ENCODE data around the gene STX18.

Gene STX18

GRCh38 chr4:4407299-4408131 lies 134.3 kb downstream of the STX18 start:
- no peak for DNase-seq (ENCODE audit: extremely low read depth in 1 of 2, low read depth in 1 of 2)

- DNase-seq (ENCODE audit: extremely low read depth in 1 of 2, low read depth in 1 of 2) = no peak
These were observed 135.2 kb downstream of the STX18 start for GRCh38 chr4:4406455-4407298.

- no peak for DNase-seq (ENCODE audit: extremely low read depth in 1 of 2, low read depth in 1 of 2)
These were observed 136.4 kb downstream of the STX18 start for GRCh38 chr4:4405358-4405962.

GRCh38 chr4:4402966-4403365 lies 138.9 kb downstream of the STX18 start:
- DNase-seq (ENCODE audit: extremely low read depth in 1 of 2, low read depth in 1 of 2) = no peak

- no peak for DNase-seq (ENCODE audit: extremely low read depth in 1 of 2, low read depth in 1 of 2)
These were observed 140.8 kb downstream of the STX18 start for GRCh38 chr4:4401036-4401435.

- no peak for DNase-seq (ENCODE audit: extremely low read depth in 1 of 2, low read depth in 1 of 2)
These were observed 143.4 kb downstream of the STX18 start for GRCh38 chr4:4398430-4398829.

GRCh38 chr4:4397441-4397819 lies 144.4 kb downstream of the STX18 start:
- DNase-seq (ENCODE audit: extremely low read depth in 1 of 2, low read depth in 1 of 2) = no peak

- DNase-seq (ENCODE audit: extremely low read depth in 1 of 2, low read depth in 1 of 2) = no peak
These were observed 145.0 kb downstream of the STX18 start for GRCh38 chr4:4396628-4397440.

GRCh38 chr4:4395849-4396627 lies 145.8 kb downstream of the STX18 start:
- no peak for DNase-seq (ENCODE audit: extremely low read depth in 1 of 2, low read depth in 1 of 2)

GRCh38 chr4:4395371-4395770 lies 146.5 kb downstream of the STX18 start:
- no peak for DNase-seq (ENCODE audit: extremely low read depth in 1 of 2, low read depth in 1 of 2)

GRCh38 chr4:4394644-4395043 lies 147.2 kb downstream of the STX18 start:
- no peak for DNase-seq (ENCODE audit: extremely low read depth in 1 of 2, low read depth in 1 of 2)

- DNase-seq (ENCODE audit: extremely low read depth in 1 of 2, low read depth in 1 of 2) = no peak
These were observed 149.2 kb downstream of the STX18 start for GRCh38 chr4:4392501-4393183.

GRCh38 chr4:4391866-4392265 lies 150.0 kb downstream of the STX18 start:
- DNase-seq (ENCODE audit: extremely low read depth in 1 of 2, low read depth in 1 of 2) = no peak

- no peak for DNase-seq (ENCODE audit: extremely low read depth in 1 of 2, low read depth in 1 of 2)
These were observed 151.2 kb downstream of the STX18 start for GRCh38 chr4:4390515-4391240.

GRCh38 chr4:4390046-4390445 lies 151.8 kb downstream of the STX18 start:
- no peak for DNase-seq (ENCODE audit: extremely low read depth in 1 of 2, low read depth in 1 of 2)

GRCh38 chr4:4388836-4389575 lies 152.8 kb downstream of the STX18 start:
- no peak for DNase-seq (ENCODE audit: extremely low read depth in 1 of 2, low read depth in 1 of 2)

- DNase-seq (ENCODE audit: extremely low read depth in 1 of 2, low read depth in 1 of 2) = no peak
These were observed 153.5 kb downstream of the STX18 start for GRCh38 chr4:4388311-4388790.

All from activated CD8-positive, alpha-beta memory T cell treated with anti-CD3 and anti-CD28 coated beads for 1 hour (primary cell).